OCI-LY3 (cell line): ENCODE data around the gene PEA15.

ENCODE experiments used
- CTCF ChIP-seq: fragments of 200-600, 300-600 bp; sonication (generic); IDR thresholded peaks from 2 replicates; pipeline ENCODE4 v1.5.1; 2014; ENCODE audit warnings: antibody characterized with exemption, low read length, low read depth
- EZH2phosphoT487 ChIP-seq: fragments of 200-600 bp; shearing (Covaris generic); IDR thresholded peaks from 2 replicates; pipeline ENCODE4 v1.6.1; 2018; ENCODE audit warnings: antibody characterized with exemption, mixed run types, low read depth

DNA sequence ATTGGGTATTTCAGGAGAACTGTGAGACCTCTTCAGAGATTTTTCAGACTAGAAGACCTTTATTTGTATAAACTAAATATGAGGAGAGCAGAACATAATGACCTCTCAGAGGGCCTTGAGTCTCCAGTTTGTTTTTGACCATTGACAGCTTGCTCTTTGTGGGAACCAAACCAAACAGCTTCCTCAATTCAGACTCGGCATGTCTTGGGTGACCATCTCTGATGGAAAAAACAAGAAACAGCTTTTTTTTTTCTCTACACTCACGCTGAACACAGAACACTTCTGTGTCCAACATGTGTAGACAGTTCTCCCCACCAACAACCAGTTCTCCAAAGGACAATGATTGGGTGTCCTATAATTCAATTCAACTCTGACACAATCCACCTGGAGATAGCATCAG is 42.3 kb upstream of the PEA15 start:
- TF ChIP-seq CTCF = no peak
- no peak for TF ChIP-seq EZH2phosphoT487
